Fibroblast of the conjunctiva (primary cell): ENCODE data around the gene SNRNP25.
"Not testable (repeated sequence)": the region's sequence is repeated elsewhere in the genome, so short reads cannot be mapped to it uniquely, and the experiment has no call there.

Experiments
- DNase-seq: peaks from one replicate; pipeline ENCODE4 v3.0.0-alpha.2; 2010; ENCODE audit warnings: low read depth

The SNRNP25 gene

DNA sequence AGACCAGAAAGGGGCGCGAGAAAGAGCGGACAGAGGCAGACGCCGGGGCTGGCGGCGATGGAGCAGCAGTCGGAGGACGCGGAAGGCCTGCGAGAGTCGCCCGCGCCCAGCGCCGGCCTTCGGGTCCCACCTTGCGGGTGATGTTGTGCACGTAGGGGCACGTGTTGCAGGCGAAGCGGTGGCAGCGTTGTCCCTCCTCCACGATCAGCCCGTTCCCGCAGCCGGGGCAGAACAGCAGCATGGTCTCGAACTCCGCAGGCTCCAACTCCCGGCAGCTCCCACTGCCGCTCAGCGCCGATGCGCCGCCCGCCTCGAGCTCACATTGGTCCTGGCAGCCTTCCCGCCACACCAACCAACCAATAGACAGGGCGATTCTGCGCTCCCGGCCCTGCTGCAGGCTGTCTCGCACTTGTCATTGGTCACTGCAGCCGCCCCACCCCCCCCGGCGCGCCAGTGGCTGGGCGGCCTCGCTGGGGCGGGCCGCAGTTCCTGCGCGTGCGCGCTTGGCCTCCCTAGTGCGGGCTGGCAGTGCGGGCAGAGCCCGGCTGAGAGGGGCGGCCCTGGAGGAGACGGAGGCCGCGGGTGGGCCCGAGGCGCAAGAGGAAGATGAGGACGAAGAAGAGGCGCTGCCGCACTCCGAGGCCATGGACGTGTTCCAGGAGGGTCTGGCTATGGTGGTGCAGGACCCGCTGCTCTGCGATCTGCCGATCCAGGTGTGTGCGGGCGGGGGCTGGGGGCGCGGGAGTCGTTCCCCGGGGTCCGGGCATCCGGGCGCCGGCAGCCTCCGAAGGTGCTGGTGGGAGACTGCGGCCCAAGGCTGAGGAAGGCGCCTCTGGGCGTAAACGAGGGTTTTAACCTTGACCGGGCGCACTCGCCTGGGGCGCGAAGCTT, at the start of gene SNRNP25, which contains the start of gene POLR3K:
SNRNP25 (plus strand) TSS at position 483 of the 891 bp plus-strand sequence; CDS start at position 672, 189 bp downstream.
POLR3K (minus strand) TSS at position 263 of the 891 bp plus-strand sequence; CDS start at position 241, 22 bp downstream.
- DNase-seq: peak; percentile 98

DNA sequence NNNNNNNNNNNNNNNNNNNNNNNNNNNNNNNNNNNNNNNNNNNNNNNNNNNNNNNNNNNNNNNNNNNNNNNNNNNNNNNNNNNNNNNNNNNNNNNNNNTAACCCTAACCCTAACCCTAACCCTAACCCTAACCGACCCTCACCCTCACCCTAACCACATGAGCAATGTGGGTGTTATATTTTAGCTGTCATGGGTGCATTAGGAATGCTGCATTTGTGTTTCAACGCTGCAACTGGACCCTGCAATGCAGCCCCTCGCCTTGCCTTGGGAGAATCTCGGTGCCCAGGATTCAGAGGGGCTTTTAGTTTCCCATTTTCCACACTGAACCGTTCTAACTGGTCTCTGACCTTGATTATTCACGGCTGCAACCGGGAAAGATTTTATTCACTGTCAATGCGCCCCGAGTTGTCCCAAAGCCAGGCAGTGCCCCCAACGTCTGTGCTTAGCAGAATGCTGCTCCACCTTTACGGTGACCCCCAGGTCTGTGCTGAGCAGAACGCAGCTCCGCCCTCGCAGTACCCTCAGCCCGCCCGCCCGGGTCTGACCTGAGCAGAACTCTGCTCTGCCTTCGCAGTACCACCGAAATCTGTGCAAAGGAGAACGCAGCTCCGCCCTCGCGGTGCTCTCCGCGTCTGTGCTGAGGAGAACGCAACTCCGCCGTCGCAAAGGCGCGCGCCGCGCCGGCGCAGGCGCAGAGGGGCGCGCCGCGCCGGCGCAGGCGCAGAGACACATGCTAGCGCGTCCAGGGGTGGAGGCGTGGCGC, 43.5 kb upstream of the SNRNP25 start:
- DNase-seq: no peak

DNA sequence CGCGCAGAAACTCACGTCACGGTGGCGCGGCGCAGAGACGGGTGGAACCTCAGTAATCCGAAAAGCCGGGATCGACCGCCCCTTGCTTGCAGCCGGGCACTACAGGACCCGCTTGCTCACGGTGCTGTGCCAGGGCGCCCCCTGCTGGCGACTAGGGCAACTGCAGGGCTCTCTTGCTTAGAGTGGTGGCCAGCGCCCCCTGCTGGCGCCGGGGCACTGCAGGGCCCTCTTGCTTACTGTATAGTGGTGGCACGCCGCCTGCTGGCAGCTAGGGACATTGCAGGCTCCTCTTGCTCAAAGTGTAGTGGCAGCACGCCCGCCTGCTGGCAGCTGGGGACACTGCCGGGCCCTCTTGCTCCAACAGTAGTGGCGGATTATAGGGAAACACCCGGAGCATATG, 42.9 kb upstream of the SNRNP25 start:
- DNase-seq: not testable (repeated sequence)

GRCh38 chr16:17062-17765, 36.4 kb upstream of the SNRNP25 start:
- not testable (repeated sequence) for DNase-seq

DNA sequence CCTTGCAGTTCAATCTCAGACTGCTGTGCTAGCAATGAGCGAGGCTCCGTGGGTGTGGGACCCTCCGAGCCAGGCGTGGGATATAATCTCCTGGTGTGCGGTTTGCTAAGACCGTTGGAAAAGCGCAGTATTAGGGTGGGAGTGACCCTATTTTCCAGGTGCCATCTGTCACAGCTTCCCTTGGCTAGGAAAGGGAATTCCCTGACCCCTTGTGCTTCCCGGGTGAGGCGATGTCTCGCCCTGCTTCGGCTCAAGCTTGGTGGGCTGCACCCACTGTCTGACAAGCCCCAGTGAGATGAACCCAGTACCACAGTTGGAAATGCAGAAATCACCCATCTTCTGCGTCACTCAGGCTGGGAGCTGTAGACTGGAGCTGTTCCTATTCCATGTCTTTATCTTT, 32.7 kb upstream of the SNRNP25 start:
- not testable (repeated sequence) for DNase-seq

- not testable (repeated sequence) for DNase-seq
Measured at GRCh38 chr16:24151-24550, 29.5 kb upstream of the SNRNP25 start.

DNA sequence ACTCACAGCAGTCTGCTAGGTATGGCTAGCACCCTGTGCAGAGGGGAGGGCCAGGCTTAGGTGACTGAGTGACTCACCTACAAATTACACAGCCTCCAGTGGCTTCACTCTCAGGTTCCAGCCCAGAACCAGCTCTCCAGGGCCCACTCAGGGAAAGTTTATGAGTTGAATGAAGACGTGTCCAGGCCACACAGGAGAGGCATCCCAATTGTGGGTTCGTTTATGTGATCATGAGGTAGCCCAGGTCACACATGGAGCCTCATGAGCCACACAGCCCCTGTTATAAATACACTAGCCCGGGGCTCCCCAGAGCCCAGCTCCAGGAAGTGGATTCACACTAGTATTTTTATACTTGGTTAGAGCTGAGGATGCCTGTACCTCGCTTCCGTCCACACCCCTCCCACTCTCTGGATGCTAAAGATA, 27.7 kb upstream of the SNRNP25 start:
- DNase-seq: not testable (repeated sequence)

DNA sequence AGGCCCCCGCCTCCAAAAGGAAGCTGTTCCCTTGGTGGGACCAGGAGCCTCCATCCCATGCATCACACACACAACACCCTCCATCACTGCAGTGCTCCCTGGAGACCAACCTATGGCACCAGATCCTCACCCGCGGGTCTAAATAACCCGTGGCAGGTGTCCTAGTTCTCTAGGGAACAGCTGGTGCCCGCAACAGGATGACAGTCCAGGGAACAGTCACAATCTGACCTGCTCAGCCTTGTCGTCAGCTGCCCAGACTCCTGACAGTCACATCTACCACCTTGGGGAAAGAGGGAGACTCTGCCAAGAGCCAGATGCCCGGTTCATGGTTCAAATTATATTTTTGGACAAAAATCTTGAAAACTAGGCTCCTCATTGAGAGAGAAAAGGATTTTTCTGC, 23.0 kb upstream of the SNRNP25 start:
- not testable (repeated sequence) for DNase-seq

- not testable (repeated sequence) for DNase-seq
Measured at GRCh38 chr16:33154-33876, 20.3 kb upstream of the SNRNP25 start.

DNA sequence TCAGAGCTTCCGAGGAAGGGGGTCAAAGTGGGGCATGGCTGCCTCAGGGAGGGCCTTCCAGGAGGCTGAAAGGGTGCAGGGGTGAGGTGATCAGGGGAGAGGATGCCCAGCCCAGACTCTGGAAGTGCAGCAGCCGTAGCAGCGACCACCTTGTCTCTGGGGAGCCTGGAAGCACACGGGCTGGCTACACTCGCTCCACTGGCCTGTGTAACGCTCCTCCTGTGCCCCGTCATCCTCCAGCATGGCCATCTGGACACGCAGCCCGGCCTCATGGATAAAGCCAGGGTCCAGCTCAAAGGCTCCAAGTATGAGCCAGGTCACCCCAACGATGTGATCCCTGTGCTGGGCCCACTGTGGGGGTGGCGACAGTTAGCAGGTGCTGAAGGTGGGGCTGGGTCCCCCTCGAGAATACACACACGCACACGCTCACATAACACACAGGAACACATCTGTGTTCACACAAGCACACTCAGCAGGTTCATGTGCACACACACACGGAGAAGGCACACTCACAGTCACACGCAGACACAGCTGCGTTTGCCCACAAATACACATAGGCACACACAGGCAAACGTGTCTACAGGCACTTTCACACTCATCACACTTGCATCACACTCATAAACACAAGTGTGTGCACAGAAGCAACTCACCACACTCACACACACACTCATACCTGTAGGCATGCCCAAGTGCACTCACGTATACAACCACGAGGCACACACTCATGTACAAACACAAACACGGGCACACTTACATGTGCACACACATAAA, 19.6 kb upstream of the SNRNP25 start:
- no peak for DNase-seq

- no peak for DNase-seq
Measured at GRCh38 chr16:34648-34987, 19.0 kb upstream of the SNRNP25 start.

DNA sequence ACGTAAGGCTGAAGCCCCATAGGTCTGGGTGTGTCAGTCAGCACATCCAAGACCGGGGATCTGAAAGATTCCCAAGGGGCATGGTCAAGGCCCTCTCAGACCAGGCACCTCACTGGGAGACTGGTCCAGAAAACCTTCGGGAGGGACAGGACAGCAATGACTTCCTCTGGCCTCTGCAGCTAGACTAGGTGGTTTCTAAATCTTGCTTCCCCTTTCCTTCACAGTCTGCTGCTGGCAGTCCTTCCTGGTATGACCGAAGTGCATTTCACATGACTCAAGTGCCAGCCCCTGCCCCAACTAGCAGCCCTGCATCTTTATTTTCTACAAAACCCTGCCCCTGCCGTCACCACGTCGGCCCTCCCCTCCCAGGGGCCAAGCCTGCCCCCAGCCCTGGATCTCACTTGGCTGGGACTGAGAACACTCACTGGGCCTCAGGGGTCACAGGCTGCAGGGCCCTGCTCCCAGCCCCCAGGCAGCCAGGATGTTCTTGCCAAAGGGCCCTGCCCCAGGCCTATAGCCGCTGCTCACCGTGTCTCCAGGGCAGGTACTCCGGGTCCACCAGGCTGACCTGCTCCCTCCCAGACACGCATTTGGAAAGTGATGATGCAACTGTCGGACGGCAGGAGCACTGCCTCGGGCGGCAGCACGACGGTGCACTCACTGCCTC, 18.5 kb upstream of the SNRNP25 start:
- DNase-seq: no peak

DNA sequence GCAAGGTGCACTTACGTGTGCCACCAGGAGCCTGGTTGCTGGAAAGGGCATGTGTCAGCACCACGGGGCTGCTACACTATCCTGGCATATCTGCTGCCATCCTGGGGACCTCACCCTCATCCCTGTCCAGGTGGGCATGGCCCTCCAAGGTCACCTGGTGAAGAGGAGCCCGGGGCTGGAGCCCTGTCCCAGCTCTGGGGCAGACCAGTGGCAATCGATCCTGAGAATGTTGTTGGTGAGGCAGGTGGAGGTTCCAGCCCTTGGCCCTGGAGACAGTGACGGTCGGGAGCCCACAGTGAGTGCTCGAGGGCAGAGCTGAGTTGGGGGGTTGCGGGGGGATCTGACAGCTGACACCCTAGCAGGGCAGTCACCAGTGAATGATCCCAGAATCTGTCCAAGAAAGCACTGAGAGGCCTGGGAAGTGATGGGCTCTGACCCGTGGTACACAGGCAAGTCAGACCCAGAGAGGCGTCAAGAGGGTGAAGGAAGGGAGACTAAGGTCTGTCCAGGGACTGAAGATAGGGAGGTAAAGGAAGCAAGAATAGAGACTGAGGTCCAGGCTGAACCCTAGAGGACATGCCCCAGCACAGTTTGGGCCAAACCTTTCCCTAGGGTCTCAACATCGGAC, 17.8 kb upstream of the SNRNP25 start:
- DNase-seq: no peak

- DNase-seq: no peak
Measured at GRCh38 chr16:36336-36984, 17.2 kb upstream of the SNRNP25 start.

- no peak for DNase-seq
Measured at GRCh38 chr16:37511-37910, 16.1 kb upstream of the SNRNP25 start.

- DNase-seq: not testable (repeated sequence)
Measured at GRCh38 chr16:38206-38605, 15.4 kb upstream of the SNRNP25 start.

DNA sequence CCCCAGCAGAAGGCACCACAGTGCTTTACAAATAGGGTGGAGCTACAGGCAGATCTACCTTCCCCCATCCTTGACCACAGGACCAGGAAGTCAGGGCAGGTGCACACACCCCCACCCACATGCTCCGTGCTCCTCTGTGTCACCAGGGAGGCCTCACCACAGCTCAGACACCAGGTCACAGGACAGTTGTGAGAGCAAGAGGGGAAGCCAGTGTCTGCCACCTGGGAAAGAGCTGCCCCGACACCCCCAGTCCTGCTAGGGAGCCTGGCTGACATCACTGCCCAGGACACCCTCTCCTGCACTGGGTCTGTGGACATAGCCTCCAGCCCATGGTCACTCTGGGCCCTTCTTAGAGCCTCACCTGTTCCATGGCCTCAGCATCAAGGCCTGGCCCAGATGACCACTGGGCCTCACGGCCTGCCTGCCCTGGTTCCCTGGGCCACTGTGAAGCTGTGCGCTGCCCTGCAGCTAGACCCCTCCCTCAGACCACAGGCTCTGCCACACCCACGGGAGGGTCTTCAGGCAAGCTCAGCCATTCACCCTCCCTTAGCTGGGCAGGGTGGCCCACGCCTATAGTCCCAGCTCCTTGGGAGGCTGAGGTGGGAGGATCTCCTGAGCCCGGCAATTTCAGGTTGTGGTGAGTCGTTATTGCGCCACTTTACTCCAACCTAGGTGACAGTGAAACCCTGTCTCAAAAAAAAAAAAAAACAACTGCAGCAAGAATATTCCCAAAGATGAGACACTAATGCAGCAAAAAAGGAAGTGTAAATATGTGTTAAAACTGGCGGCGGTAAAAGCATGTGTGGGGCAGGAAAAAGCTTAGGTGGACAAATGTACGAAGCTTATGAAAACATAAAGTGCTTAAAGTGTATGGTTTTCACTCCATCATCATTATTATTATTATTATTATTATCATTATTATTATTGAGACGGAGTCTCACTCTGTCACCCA, 14.4 kb upstream of the SNRNP25 start:
- DNase-seq: no peak

- DNase-seq: no peak
Measured at GRCh38 chr16:41439-42068, 12.1 kb upstream of the SNRNP25 start.
